Small intestine (tissue), 7 donors: ENCODE measurements around the gene HPSE2. TPM values are rescaled to one million over a fixed set of nuclear protein-coding genes. Genes with fewer than 3 reads are reported as not detected.
"Not testable (repeated sequence)": the region's sequence is repeated elsewhere in the genome, so short reads cannot be mapped to it uniquely, and the experiment has no call there.

ENCODE experiments used
- DNase-seq, 2 donors: peaks; one replicate each; pipeline versions ENCODE4 v3.0.0 to v3.0.0-alpha.2; 2013
- FAIRE-seq: peaks from 2 replicates; lab custom pipeline; 2012; peaks lifted over from hg19 to GRCh38; lab: Jason Lieb, UNC
- H3K27ac ChIP-seq, 3 donors: one replicate each; pipeline ENCODE4 v1.5.1; 2013; ENCODE audit warnings: low read length in 2 of 3, mild to moderate bottlenecking in 2 of 3, control low read depth in 1 of 3, inconsistent platforms in 1 of 3, low read depth in 1 of 3, moderate library complexity in 1 of 3
- H3K27me3 ChIP-seq, 3 donors: one replicate each; pipeline ENCODE4 v1.6.1; 2013; ENCODE audit warnings: low read length in 3 of 3, inconsistent platforms in 1 of 3; ENCODE audit not compliant: control insufficient read depth in 3 of 3, insufficient read depth in 3 of 3
- H3K36me3 ChIP-seq, 3 donors: one replicate each; pipeline ENCODE4 v1.6.1; 2013; ENCODE audit warnings: low read length in 3 of 3, inconsistent platforms in 1 of 3, low read depth in 1 of 3, mild to moderate bottlenecking in 1 of 3, moderate library complexity in 1 of 3; ENCODE audit not compliant: control insufficient read depth in 3 of 3, insufficient read depth in 2 of 3
- H3K4me1 ChIP-seq, 3 donors: one replicate each; pipeline ENCODE4 v1.6.1; 2013; ENCODE audit warnings: low read length in 2 of 3, inconsistent platforms in 1 of 3, low read depth in 1 of 3, mild to moderate bottlenecking in 1 of 3, moderate library complexity in 1 of 3; ENCODE audit not compliant: control insufficient read depth in 3 of 3, insufficient read depth in 2 of 3
- H3K4me3 ChIP-seq, 3 donors: one replicate each; pipeline ENCODE4 v1.5.1; 2013; ENCODE audit warnings: low read length in 3 of 3, control low read depth in 1 of 3, inconsistent platforms in 1 of 3, low read depth in 1 of 3, mild to moderate bottlenecking in 1 of 3, moderate library complexity in 1 of 3
- H3K9me3 ChIP-seq, 2 donors: one replicate each; pipeline ENCODE4 v1.6.1; 2013; ENCODE audit warnings: low read depth in 1 of 2, low read length in 1 of 2; ENCODE audit not compliant: control insufficient read depth in 2 of 2, insufficient read depth in 1 of 2
- WGBS, 3 donors: extraction: QIAGEN DNeasy Blood & Tissue Kit; methylation state at CpG; one replicate each; pipeline ENCODE4 v1.1.7; 2013; 5-methylcytosine and 5-hydroxymethylcytosine counted together
- polyA plus RNA-seq, 4 donors: library from polyadenylated mRNA; stranded (reverse) in 3 of 4; unstranded in 1 of 4; fragments of 200-250 nt in 3 of 4; fragments of 120-200 nt in 1 of 4; gene quantifications; one replicate each; pipeline versions ENCODE4 v1.2.1 to v1.2.3, GENCODE V29; 2013
- donor health status: healthy with polysubstance abuse.
- donor health status: control.
- donor health status: control.
- donor health status: Bipolar disorder and iron deficiency.
- donor health status: healthy.

The HPSE2 gene
- polyA plus RNA-seq, 4 donors: 0.22 to 9.4 (median 1.2) TPM

GRCh38 chr10:98919899-98920298, 315.8 kb downstream of the HPSE2 start:
- Histone ChIP-seq H3K27me3 (no peaks in the 10 kb centered on the region), H3K9me3 (no peaks in the 10 kb centered on the region), H3K36me3 (no peaks in the 10 kb centered on the region), H3K27ac (no peak overlapping the region), H3K4me3 (no peak overlapping the region), H3K4me1 (no peaks in the 10 kb centered on the region)
- DNase-seq: peak in 1 of 2 donors; percentile 0
- WGBS, 3 donors: 53 to 58% (median 53%) methylated on average over 2 of the region's 2 CpGs
- FAIRE-seq: no peak

DNA sequence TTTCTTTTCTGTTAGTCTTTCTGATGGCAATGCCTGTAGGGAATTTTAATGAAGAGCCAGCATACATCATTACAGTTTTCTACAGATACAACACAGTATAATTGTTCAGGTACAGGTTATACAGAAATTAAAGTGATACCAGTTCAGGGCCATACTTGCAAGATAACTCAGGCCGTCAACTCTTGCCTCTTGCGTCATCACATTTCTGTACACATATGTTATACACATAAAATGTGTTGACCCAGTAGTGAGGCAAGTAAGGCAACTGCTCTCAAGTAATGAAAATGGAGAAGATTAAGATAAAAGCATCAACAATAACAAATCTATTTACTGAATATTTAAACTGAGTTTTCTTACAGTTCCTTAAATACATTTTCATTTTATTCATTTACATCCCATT, 317.8 kb downstream of the HPSE2 start:
- Histone ChIP-seq H3K36me3 (no peaks in the 10 kb centered on the region), H3K4me1 (no peaks in the 10 kb centered on the region), H3K27me3 (no peaks in the 10 kb centered on the region), H3K27ac (no peak overlapping the region), H3K9me3 (no peaks in the 10 kb centered on the region), H3K4me3 (no peak overlapping the region)
- DNase-seq (peak in 1 of 2 donors; percentile 0), FAIRE-seq (no peak)
- WGBS, 3 donors: 68 to 85% (median 81%) methylated on average over 2 of the region's 2 CpGs

GRCh38 chr10:98916526-98917125, 319.0 kb downstream of the HPSE2 start:
- H3K36me3 ChIP-seq: no peaks in the 10 kb centered on the region
- no peak overlapping the region for H3K27ac ChIP-seq
- no peaks in the 10 kb centered on the region for H3K9me3 ChIP-seq
- H3K4me1 ChIP-seq: no peaks in the 10 kb centered on the region
- H3K27me3 ChIP-seq: no peaks in the 10 kb centered on the region
- DNase-seq (peak in 1 of 2 donors; percentile 1), FAIRE-seq (no peak)
- 58 to 80% (median 58%) methylated on average over 1 of the region's 1 CpG for WGBS, 3 donors
- no peak overlapping the region for H3K4me3 ChIP-seq

DNA sequence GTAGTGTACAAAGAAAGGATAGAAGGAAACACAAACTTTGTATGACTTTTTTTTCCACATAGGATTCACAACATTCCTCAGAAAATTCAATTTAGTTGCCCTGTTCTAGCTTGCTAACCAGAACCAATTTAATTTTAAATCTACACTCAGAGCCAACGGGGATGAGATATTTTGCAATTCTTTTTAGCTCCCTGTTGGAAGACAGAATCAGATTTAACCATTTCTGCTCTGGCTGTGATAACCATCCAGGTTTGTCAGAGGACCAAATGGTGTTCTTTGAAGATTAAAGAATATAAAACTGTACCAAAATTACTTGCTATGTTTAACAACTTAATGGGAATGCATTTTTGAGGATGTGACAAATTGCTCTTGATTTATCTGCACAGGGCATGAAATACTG, 319.7 kb downstream of the HPSE2 start:
- FAIRE-seq: no peak
- Histone ChIP-seq H3K4me1 (no peaks in the 10 kb centered on the region), H3K27me3 (no peaks in the 10 kb centered on the region), H3K36me3 (no peaks in the 10 kb centered on the region), H3K4me3 (no peak overlapping the region), H3K9me3 (no peaks in the 10 kb centered on the region), H3K27ac (no peak overlapping the region)
- 14 to 27% (median 18%) methylated on average over 1 of the region's 1 CpG for WGBS, 3 donors
- peak in 1 of 2 donors; percentile 0 for DNase-seq

DNA sequence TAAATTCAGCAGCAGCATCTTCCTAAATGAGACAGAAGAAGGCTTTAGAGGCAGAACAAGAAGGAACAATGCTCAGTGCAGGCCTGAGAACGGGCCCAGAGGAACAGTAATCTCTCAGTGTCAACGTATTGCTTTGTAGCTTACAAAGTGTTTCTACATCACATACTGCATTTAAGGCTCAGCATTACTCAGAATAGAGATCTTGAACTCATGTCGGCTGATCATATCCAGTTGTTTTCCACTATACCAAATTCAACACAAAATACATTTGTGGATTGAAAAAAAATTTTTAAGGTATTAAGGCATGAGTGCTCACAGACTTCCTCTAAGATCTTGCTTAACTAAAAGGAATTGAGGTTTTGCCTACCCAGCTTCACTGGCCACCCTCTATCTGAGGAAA, 325.1 kb downstream of the HPSE2 start:
- no peaks in the 10 kb centered on the region for H3K4me1 ChIP-seq
- H3K27me3 ChIP-seq: no peaks in the 10 kb centered on the region
- FAIRE-seq (no peak), DNase-seq (no peak)
- WGBS, 3 donors: 58 to 76% (median 59%) methylated on average over 3 of the region's 3 CpGs
- H3K9me3 ChIP-seq: no peaks in the 10 kb centered on the region
- H3K36me3 ChIP-seq: no peaks in the 10 kb centered on the region
- H3K27ac ChIP-seq: no peak overlapping the region
- H3K4me3 ChIP-seq: no peak overlapping the region

DNA sequence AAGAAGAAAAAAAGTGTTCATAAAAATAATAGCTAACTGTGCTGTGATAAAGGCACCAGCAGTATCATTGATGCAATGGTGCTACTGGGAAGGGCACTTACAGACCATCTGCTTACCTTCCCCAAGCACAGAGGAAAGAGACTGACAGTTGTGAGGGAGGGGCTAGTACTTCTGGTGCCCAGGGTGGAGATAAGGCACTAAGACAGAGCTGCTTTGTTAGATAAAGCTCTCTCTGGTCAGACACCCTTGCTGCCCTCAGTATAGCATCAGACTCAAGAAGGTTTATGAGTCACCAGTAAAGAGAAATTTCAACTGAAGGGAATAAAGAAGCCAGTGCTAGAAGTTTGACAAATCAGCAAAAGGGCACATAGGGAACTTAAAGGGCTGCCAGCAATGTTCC, 325.6 kb downstream of the HPSE2 start:
- Histone ChIP-seq H3K27me3 (no peaks in the 10 kb centered on the region), H3K4me1 (no peaks in the 10 kb centered on the region), H3K9me3 (no peaks in the 10 kb centered on the region), H3K36me3 (no peaks in the 10 kb centered on the region), H3K4me3 (no peak overlapping the region), H3K27ac (no peak overlapping the region)
- DNase-seq (no peak), FAIRE-seq (no peak)

- no peaks in the 10 kb centered on the region for H3K27me3 ChIP-seq
- FAIRE-seq: no peak
- 45 to 78% (median 49%) methylated on average over 3 of the region's 3 CpGs for WGBS, 3 donors
Observed at GRCh38 chr10:98908868-98909267, 326.8 kb downstream of the HPSE2 start.

GRCh38 chr10:98908247-98908646, 327.4 kb downstream of the HPSE2 start:
- H3K27ac ChIP-seq, H3K27me3 ChIP-seq, H3K4me1 ChIP-seq, H3K36me3 ChIP-seq, H3K4me3 ChIP-seq, FAIRE-seq, DNase-seq, H3K9me3 ChIP-seq: not testable (repeated sequence)
- 85 to 94% (median 94%) methylated on average over 8 of the region's 8 CpGs for WGBS, 3 donors

More at GRCh38 chr10:98908868-98909267, 326.8 kb downstream of the HPSE2 start:
- DNase-seq: no peak
- H3K36me3 ChIP-seq: no peaks in the 10 kb centered on the region
- H3K4me3 ChIP-seq: no peak overlapping the region
- no peak overlapping the region for H3K27ac ChIP-seq
- H3K4me1 ChIP-seq: no peaks in the 10 kb centered on the region
- no peaks in the 10 kb centered on the region for H3K9me3 ChIP-seq
